GM21528 (cell line): Measurements from ENCODE around the gene DAB1.

ENCODE experiments used
- ATAC-seq: cut with Tn5 transposase; IDR thresholded peaks from one replicate; pipeline ENCODE4 v1.9.1; 2021; ENCODE audit warnings: mild to moderate bottlenecking, moderate library complexity; ENCODE audit not compliant: unreplicated experiment, low FRiP score

The DAB1 gene

DNA sequence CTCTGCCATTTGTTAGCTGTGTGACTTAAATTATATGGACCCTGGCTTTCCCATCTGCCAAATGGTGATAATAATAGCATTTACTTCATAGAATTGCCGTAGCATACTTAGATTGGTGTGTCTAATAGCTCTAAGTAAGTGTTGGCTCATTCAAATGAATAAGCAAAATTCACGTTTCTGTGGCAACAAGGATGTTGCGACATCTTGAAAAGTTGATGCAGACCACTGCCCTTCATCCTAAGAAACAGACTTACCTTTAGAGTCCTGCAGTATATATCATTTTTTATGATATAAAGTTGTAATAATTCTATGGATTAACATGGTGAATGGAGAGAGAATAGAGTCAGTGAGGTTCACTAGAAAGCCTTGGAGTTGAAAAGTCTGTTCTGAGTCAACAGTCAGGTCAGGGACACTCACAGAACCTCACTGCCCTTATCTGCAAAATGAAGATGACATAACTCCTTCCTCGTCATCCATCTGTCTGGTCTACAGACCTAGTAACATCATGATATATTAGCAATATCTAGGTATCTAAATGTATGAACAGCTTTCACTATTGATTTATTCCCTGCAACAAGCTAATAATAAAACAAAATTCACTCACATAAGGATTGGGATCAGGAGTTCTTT is 290.8 kb downstream of the DAB1 start:
- no peak for ATAC-seq

DNA sequence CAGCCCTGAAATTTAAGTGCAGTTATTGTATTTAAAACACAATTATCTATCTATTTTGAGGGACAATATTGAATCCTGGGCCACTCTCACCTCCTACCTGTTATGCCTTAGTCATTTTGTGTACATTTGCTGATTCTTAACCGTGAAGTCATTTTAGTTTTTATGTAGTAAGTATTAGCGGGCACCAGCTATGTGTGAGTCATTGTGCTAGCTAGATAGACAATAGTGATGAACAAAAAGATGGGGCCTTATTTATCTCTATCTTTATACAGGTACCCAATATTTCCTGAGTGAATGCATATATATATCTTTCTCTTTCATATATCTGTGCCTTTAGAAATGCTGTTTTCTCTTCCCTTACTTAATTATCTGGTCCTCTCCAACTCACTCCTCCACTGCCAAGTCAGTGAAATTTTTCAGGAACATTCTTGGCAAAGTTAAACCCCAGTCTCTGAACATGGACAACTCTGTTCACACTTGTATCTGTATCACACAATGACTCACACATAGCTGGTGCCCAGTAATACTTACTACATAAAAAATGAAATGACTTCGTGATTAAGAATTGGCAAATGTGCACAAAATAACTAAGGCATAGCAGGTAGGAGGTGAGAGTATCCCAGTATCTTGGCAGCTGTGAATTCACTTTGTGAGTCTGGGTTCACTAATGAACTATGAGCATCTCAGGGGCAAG is 292.0 kb downstream of the DAB1 start:
- ATAC-seq, result no peak

DNA sequence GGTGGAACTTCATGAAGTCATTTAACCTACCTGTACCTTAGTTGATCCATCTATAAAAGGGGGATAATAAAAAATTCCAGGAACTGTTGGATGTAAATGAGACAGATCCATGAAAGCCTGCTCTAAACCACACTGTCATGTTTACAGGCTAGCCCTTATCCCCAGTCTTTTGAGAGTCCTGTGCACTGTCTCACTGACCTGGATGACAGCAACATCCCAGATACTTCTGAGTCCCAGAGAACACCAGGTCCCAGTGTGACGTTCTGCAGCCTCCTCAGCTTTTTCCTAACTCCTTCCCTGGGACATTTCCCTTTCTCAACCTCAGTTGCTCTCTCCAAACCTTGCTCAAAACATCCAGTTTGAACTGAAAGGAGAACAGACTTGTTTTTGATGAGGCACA is 292.6 kb downstream of the DAB1 start:
- ATAC-seq, result no peak

DNA sequence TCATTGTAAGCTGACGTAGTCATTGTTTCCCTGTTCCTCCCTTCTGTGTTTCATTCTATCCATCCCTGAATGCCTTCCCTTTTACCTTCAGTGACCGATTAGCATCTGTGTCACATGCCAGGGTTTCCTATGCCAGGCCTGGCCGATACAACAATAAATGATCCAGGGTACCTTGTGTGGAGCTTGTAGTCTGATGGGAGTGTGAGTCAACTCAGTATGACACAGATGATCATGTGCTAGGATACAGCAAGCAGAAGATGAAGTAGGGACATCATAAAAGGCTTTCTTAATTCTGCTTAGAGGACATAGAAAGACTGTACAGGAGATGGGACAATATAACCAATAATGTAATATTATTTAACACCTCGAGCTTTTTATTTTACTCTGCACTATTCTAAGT is 294.0 kb downstream of the DAB1 start:
- ATAC-seq, result no peak

DNA sequence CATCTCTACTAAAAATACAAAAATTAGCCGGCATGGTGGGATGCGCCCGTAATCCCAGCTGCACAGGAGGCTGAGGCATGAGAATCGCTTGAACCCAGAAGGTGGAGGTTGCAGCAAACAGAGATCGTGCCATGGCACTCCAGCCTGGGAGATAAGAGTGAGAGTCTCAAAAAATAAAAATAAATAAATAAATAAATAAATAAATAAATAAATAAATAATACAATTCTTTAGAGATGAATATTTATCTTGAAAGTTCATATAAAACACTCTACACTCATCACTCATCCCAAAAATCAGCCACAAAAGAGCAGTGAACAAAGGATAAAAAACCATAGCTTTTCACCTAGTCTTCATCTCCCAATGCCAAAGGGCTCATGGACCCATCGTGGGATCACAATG is 295.9 kb downstream of the DAB1 start:
- ATAC-seq, result no peak

DNA sequence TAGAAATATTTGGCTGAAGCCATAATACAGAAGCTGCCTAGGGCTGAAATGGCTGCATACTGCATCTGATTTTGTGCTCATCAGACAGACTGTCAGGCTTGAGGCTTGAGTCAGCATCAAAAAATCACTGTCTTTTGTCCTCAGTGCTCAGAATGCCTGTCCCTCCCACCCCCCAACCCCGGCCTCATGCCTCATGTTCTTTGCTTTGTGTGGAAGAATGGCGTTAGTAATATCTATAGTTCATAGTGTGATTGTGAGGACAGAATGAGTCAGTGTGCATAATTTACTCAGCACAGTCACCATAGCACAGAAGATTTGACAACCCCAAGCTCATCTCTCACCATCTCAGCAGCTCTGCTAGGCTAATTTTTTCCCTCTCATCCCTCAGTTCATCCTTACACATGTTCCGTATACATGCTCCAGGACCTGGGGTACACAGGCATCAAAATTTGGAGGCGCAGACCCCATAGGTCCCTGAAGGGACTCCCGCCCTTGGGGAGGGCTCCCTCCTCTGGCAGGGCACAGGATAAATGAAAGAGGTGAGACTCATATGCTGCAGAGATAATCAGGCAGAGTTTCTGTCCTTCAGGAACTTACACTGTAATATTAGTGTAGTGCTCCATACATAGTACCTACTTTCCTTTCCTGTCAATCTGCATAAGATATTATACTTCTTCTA is 299.0 kb downstream of the DAB1 start:
- no peak for ATAC-seq

DNA sequence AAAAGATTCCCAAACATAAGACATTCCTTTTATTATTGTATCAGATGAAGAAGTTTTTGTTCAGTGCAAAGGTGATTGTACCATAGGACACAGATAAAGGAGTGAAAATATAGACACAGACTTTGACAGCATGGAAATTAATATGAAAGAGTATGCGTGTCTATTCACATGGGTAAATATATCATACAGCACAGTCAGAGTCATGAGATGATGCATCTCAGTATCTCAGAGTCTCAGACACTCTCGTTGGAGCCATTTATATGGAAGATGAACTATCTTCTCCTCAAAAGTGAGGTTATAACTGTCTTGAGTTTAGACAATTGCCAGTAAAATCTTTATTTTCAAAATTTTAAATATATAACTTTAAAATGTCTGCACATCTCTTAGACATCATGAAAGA is 299.7 kb downstream of the DAB1 start:
- no peak for ATAC-seq

DNA sequence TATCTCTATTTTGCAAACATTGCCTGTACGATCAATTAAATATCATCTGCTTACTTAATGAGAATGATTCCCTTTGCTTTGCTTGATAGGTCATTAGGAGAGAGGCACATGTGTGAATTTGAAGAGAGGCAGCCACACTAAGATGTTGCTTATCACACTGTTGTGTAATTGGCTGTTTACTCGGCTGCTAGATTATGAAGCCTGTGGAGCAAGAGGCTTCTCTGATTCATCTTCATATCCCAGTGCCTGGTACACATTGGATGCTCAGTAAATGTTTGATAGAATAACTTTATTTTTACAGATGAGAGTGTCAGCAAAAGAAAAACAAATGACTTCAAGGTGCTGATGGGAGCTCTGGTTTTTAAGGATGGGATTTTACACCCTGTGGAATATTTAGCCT is 301.8 kb downstream of the DAB1 start:
- no peak for ATAC-seq

DNA sequence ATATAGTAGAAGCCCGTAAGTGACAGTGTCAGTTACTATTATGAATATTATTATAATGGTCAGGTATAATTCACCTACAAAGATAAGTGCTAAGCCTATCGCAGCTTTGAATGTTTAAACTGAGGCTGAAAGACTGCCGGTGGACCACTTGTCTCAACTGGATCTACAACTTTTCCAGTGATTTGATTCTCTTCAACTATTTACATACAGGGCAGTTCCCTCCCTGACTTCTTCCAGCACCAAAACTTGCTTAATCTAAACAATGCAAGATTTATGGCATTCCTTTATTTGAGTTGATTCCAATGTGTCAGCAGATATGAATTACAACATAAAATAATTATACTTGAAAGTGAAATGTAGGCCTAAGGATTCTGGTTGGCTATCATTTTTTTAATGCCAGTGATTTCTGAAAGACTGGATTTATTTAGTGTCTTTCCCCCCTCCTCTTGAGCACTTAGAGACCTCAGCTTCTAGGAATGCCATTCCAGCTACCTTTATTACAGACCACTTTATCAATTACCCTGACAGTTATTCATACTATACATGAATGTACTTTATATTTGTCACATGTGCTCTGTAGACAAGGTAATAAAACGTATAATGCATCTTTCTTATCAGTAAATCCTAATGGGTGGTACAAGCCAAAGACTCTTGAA is 304.8 kb downstream of the DAB1 start:
- ATAC-seq, result no peak

DNA sequence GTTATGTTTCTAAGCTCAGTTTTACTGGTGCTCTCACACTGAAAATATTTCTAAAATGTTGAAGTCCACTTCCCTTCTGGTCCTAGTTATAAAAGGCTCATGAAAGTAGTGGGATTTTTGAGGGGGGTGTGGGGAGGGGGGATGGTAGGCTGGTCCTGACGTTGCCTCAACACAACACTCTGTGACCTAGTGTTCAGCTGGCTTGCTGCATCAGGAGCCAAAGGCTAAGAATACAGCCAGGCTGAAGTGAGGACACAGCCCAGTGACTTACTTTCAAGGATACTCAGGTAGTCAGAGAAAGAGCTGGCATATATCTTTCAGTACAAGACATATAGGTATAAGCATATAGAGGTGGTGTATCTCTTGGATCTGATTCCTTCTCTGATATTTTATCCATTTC is 306.1 kb downstream of the DAB1 start:
- no peak for ATAC-seq

DNA sequence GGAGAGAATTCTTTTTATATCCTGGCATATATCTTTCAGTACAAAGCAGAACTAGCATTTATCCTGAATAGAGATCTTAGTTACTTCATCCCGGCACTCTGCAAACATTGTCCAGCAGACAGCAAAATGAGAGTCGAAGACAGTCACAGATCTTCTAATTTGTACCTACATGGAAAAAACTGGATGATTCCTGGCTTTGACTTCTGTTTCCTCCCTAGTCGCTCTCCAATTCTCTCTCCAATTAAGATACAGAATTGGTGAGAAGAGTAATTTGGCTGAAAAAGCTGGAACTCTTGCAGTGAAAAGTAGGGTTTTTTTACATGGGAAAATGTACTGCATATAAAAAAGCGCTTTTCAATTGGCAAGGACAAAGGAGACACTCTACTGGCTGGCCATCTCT is 307.0 kb downstream of the DAB1 start:
- no peak for ATAC-seq

DNA sequence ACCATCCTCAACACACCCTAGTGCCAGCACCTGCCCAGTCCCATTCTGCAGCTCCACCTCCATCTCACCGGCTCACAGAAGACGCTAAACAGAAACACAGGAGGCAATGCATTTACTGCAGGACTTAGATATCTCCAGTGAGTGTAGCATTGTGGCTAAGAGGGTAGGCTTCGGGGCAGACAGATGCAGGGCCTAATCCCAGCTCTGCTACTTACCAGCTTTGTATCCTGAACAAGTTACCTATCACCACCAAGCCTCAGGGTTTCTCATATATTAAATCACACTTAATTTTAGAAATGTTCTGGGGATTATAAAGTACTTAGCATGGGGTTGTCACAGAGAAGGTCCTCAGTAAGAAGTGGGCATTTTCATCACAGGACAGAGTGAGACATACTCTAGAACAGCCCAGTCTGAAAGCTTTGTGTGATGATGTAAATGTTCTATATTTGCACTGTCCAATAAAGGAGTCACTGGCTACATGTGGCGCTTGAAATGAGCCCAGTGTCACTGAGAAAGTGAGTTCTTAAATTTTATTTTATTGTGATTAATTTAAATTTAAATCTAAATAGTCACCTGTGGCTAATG is 308.7 kb downstream of the DAB1 start:
- ATAC-seq, result no peak

DNA sequence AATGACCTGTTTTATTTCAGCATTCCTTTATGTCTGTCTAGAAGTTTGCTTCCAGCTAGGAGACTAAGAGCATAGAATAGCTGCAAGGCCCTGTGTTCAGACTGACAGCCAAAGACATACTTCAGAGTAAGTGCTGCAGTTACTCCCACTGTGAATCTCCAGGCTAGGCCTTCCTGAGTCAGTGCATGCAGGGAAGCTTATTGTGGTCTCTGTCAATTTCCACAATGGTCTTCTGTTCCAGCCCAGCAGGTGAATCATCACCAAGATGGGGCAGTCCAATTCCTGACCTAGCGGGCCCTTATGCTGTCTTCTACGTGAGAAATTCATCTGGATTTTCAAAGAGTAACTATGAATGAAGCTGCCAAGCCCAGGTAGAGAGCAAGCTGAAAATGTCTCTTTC is 311.7 kb downstream of the DAB1 start:
- ATAC-seq, result no peak

DNA sequence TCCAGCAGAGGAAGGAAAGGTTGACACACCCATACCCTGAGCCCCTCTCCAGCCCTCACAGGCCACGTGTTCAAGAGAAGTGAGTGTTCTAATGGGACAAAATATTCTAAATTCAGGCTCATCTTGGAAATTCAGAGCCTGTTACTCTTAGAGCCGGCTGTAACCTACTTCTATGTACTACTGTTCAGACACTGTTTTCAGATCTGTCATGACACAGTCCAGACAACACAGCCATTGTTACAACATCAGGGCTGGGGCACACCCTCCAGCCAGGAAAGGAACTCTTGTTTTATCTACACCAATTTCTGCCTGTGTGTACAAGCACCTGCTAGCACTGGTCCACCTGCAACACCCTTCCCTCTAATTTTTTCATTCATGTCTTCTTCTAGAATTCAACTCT is 312.7 kb downstream of the DAB1 start:
- ATAC-seq, result no peak

DNA sequence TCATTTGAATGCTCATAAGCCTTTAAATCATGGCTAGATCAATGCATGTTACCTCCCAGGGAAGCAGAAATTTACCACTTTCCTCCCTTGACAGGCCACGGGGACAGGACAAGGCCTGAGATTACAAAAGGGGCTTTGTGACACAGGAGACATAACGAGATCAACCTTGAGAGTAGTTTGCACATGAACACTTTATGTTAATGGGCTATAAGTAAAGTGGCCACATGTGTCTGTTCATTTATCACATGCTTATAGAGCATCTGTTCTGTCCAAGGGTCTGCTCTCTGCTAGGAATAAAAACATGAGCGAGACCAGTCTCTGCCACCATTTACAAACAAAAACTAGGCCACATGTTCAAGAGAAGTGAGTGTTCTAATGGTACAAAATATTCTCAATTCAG is 314.0 kb downstream of the DAB1 start:
- no peak for ATAC-seq

DNA sequence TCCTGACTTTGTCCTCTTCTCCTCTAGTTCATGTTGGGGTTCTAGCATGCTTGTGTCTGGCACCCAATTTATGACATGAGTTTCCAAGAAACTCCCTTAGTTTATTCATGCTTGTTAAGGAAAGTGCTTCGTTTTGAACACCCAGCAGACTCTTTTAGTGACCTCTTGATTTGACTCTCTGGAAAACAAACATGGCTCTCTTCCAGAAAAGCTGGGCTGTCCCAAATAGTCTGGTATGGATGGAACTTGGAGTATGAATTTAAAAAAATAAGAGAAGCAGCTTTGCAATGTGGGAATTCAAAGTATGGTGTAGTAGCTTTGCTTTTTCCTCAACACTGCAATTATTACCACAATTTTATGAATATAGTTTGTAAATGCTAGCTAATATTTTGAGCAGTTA is 314.6 kb downstream of the DAB1 start:
- ATAC-seq, result no peak

DNA sequence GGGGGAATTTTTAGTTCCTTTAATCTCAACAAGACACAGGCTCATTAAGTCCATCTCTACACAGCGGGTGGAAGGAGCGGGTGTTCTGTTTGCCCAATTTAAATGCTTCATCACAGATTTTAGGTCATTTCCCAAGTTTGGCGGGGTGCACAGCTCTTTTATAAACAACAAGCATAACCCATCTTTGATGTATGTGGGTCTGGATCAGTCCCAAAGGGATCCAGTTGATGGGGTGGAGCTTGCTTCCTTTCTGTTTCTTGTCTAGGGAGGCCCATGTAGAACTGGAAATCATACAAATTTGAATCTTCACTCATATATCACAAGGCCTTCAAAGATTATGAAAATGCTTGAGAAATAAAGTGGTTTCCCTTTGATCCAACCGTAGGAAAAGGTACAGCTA is 317.6 kb downstream of the DAB1 start:
- ATAC-seq, result no peak

DNA sequence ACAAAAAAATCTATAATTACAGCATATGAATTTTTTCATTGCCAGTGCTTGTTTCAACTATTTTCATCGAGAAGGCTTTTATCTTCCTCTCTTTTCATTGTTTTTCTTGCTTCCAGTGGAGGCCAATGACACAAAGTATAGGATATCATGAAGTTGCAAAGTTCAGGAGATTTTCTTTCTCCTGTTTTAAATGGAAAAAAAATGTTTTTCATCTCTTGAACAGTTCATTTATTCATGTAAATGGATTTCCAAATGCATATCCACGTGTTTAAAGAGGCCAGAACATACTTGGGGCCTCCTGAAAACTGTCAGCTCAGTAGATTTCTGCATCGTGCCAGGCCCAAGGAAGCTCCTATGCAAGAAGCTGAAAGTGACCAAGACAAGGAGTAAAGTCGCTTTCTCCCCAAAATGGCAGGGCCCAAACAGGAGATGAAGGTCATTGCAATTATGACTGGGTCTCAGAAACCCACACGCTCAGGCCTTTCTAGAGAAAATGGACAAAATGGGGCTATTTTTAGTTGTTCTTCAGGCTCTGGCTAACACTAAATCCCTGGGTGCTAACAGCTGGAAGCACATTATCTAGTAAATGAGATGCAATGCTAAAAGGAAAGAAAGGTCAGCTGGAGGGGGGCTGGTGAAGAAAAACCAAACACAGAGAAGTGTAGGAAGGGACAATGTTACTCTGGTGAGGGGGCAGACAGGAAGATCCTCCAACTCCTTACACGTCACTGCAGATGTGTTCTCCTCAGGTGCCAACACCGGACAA is 321.1 kb downstream of the DAB1 start:
- no peak for ATAC-seq

DNA sequence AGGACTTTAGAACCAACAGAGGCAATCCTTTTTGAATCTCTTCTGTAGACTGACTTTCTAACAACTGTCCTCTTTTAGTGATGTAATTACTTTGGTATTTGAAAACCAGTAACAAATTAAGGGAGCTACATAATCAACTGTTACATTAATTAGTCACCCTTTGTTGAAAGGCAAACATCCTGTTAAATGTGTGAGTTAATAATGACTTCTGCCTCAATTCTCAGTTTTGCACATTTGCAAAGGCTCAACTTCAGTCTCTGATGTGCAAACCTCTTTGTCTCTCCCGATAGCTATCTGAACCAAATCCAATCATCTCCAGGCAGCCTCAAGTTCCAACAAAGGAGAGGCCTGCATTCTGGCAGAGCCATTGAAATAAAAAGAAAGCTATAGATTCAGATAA is 322.7 kb downstream of the DAB1 start:
- no peak for ATAC-seq

DNA sequence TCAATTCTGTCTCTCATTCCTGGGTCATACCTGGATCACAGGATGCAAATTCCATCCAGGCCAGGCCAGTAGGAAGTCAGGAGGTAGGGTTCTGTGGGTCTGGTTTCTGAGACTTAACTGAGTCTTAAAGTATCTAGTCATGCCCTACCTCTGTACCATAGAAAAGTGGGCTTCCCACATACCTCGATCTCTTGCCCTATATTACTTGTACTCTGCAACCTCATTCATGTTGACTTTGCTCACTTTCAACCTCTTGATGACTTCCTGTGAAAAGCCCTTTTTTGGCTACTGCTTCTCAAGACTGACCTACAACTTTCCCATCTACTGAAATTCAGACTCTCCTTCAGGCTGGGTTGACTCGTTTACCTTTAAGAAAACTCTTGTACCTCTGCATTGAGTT is 329.1 kb downstream of the DAB1 start:
- ATAC-seq, result no peak
